ENCODE data around the gene RPL38.

GRCh38 chr17:74228306-74228978, 25.0 kb downstream of the RPL38 start:
- TF ChIP-seq, protein P1, sequence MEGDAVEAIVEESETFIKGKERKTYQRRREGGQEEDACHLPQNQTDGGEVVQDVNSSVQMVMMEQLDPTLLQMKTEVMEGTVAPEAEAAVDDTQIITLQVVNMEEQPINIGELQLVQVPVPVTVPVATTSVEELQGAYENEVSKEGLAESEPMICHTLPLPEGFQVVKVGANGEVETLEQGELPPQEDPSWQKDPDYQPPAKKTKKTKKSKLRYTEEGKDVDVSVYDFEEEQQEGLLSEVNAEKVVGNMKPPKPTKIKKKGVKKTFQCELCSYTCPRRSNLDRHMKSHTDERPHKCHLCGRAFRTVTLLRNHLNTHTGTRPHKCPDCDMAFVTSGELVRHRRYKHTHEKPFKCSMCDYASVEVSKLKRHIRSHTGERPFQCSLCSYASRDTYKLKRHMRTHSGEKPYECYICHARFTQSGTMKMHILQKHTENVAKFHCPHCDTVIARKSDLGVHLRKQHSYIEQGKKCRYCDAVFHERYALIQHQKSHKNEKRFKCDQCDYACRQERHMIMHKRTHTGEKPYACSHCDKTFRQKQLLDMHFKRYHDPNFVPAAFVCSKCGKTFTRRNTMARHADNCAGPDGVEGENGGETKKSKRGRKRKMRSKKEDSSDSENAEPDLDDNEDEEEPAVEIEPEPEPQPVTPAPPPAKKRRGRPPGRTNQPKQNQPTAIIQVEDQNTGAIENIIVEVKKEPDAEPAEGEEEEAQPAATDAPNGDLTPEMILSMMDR (IDR thresholded peaks at IDR 0.05): no peak
- TF ChIP-seq RCOR1 (IDR thresholded peaks at IDR 0.05; ENCODE audit: low read length) (no peak), SMC3 (IDR thresholded peaks at IDR 0.05; ENCODE audit: low read depth, low read length) (no peak), TCF12 (IDR thresholded peaks at IDR 0.05) (no peak)
- TF ChIP-seq, protein P2, sequence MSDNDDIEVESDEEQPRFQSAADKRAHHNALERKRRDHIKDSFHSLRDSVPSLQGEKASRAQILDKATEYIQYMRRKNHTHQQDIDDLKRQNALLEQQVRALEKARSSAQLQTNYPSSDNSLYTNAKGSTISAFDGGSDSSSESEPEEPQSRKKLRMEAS (IDR thresholded peaks at IDR 0.05; ENCODE audit: low read depth): no peak

Measured in SK-N-SH (cell line).